Panc1 (cell line): ENCODE measurements around the gene LDAF1. TPM values are rescaled to one million over a fixed set of nuclear protein-coding genes. Genes with fewer than 3 reads are reported as not detected.

ENCODE experiments used
- ATAC-seq: fragments of 200-7000 bp; cut with Tn5 transposase; 2 replicates; pipeline ENCODE4 v1.9.1; 2020; ENCODE audit warnings: mild to moderate bottlenecking, moderate library complexity
- BruUV-seq: library from RNA; stranded (reverse); fragments of 400-500 nt; replicated peaks from 2 replicates; lab custom pipeline; 2021; lab: Mats Ljungman, UMichigan
- CTCF ChIA-PET: fragments of 300-600 bp; sonication (Branson Sonifier 250); formaldehyde crosslinking; loops from one replicate; lab custom pipeline; 2022; ENCODE audit warnings: antibody characterized with exemption; lab: Charles Lee
- POLR2A ChIA-PET: fragments of 300-600 bp; sonication (Branson Sonifier 250); formaldehyde crosslinking; loops from one replicate; lab custom pipeline; 2022; ENCODE audit warnings: antibody characterized with exemption; lab: Charles Lee
- DNase-seq: peaks from one replicate; pipeline ENCODE4 v3.0.0-alpha.2; 2010; ENCODE audit warnings: low read depth, low spot score
- H3K27ac ChIP-seq: 2 replicates; pipeline ENCODE4 v1.5.1; 2011; ENCODE audit warnings: mild to moderate bottlenecking, low read length, inconsistent platforms
- H3K27me3 ChIP-seq: fragments of 200-500 bp; sonication (Bioruptor generic); 2 replicates; pipeline ENCODE4 v1.6.0; 2014; ENCODE audit warnings: low read length, inconsistent platforms; ENCODE audit not compliant: control insufficient read depth, insufficient read depth
- H3K36me3 ChIP-seq: fragments of 200-500 bp; sonication (Bioruptor generic); 2 replicates; pipeline ENCODE4 v1.5.1; 2014; ENCODE audit warnings: inconsistent platforms, mild to moderate bottlenecking, low read length, moderate library complexity; ENCODE audit not compliant: control insufficient read depth, insufficient read depth
- H3K4me1 ChIP-seq: 2 replicates; pipeline ENCODE4 v1.5.1; 2011; ENCODE audit warnings: inconsistent platforms, mild to moderate bottlenecking, low read length, moderate library complexity; ENCODE audit not compliant: control insufficient read depth, insufficient read depth
- H3K4me3 ChIP-seq, 2 experiments: 2 replicates each; pipeline ENCODE4 v1.5.1; 2011 to 2012; ENCODE audit warnings: low read depth in 2 of 2, low read length in 2 of 2, mild to moderate bottlenecking in 2 of 2, inconsistent platforms in 1 of 2, moderate library complexity in 1 of 2
- H3K9me3 ChIP-seq: fragments of 200-500 bp; sonication (Bioruptor generic); 2 replicates; pipeline ENCODE4 v1.5.1; 2014; ENCODE audit warnings: low read depth, mild to moderate bottlenecking, inconsistent platforms, low read length, moderate library complexity; ENCODE audit not compliant: control insufficient read depth, insufficient read depth
- POLR2AphosphoS5 ChIP-seq: IDR thresholded peaks from 2 replicates; pipeline ENCODE4 v1.6.1; 2012; ENCODE audit warnings: mild to moderate bottlenecking, low read depth, low read length, moderate library complexity
- SIN3A ChIP-seq: IDR thresholded peaks from 2 replicates; pipeline ENCODE4 v1.6.1; 2012; ENCODE audit warnings: low read depth, mild to moderate bottlenecking, low read length, moderate library complexity, borderline replicate concordance; ENCODE audit not compliant: insufficient read depth
- TCF7L2 ChIP-seq: IDR thresholded peaks from 2 replicates; pipeline ENCODE4 v1.6.1; 2011; ENCODE audit warnings: mild to moderate bottlenecking, low read depth, low read length, inconsistent platforms
- in situ Hi-C: cut with HindIII; loops from 2 replicates; pipeline ENCODE4 v1.10.0; 2016; ENCODE audit warnings: low sequenced_read_pairs, low pct_unique_long_range_greater_than_20kb
- intact Hi-C: fragments of 100-400 bp; cut with micrococcal nuclease; formaldehyde crosslinking; loops from one replicate; pipeline ENCODE4 v1.10.0; 2022; ENCODE audit not compliant: unreplicated experiment
- total RNA-seq: library from RNA; stranded (reverse); gene quantifications from one replicate; pipeline ENCODE4 v1.2.1, GENCODE V29; 2021; ENCODE audit not compliant: unreplicated experiment
- TF ChIP-seq, protein P1 (sequence below): fragments of 450-650 bp; IDR thresholded peaks from 2 replicates; pipeline ENCODE4 v1.5.1; 2017; ENCODE audit warnings: mild to moderate bottlenecking
- TF ChIP-seq, protein P2 (sequence below), 2 experiments: IDR thresholded peaks; 2 replicates each; pipeline ENCODE4 v1.6.1; 2011 to 2012; ENCODE audit warnings: low read depth in 2 of 2, control low read depth in 1 of 2, low read length in 1 of 2, mild to moderate bottlenecking in 1 of 2, moderate library complexity in 1 of 2; ENCODE audit not compliant: insufficient read depth in 1 of 2

Gene LDAF1
- total RNA-seq, 1 experiment from 2014 or later: 15.2 TPM

DNA sequence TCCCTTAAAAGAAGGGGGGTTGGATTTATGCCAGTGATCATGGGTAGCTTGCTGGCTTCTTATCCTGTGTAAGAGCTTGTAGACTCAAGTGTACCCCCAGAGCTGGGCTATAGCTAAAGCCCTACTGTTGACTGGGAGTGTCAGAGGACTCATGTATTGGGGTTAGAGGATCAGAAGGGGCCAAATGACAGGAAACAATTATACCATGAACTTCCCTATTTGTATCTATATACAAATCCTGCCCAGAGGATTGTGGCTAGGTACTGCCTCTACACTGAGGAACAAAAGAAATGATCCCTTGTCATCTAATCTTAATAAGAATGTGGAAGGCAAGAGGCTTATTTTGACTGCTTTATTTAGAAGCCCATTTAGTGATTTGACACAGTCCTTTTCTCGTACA lies 38.6 kb downstream of the LDAF1 start:
- BruUV-seq: no TSS peak
- no peak for ATAC-seq
- ChIA-PET POLR2A (no interaction called here), CTCF (no interaction called here)
- DNase-seq: no peak
- TF ChIP-seq, protein P1, sequence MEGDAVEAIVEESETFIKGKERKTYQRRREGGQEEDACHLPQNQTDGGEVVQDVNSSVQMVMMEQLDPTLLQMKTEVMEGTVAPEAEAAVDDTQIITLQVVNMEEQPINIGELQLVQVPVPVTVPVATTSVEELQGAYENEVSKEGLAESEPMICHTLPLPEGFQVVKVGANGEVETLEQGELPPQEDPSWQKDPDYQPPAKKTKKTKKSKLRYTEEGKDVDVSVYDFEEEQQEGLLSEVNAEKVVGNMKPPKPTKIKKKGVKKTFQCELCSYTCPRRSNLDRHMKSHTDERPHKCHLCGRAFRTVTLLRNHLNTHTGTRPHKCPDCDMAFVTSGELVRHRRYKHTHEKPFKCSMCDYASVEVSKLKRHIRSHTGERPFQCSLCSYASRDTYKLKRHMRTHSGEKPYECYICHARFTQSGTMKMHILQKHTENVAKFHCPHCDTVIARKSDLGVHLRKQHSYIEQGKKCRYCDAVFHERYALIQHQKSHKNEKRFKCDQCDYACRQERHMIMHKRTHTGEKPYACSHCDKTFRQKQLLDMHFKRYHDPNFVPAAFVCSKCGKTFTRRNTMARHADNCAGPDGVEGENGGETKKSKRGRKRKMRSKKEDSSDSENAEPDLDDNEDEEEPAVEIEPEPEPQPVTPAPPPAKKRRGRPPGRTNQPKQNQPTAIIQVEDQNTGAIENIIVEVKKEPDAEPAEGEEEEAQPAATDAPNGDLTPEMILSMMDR: no peak
- no peak for TF ChIP-seq TCF7L2
- no peak for TF ChIP-seq SIN3A
- no peak for TF ChIP-seq POLR2AphosphoS5
- TF ChIP-seq, protein P2, sequence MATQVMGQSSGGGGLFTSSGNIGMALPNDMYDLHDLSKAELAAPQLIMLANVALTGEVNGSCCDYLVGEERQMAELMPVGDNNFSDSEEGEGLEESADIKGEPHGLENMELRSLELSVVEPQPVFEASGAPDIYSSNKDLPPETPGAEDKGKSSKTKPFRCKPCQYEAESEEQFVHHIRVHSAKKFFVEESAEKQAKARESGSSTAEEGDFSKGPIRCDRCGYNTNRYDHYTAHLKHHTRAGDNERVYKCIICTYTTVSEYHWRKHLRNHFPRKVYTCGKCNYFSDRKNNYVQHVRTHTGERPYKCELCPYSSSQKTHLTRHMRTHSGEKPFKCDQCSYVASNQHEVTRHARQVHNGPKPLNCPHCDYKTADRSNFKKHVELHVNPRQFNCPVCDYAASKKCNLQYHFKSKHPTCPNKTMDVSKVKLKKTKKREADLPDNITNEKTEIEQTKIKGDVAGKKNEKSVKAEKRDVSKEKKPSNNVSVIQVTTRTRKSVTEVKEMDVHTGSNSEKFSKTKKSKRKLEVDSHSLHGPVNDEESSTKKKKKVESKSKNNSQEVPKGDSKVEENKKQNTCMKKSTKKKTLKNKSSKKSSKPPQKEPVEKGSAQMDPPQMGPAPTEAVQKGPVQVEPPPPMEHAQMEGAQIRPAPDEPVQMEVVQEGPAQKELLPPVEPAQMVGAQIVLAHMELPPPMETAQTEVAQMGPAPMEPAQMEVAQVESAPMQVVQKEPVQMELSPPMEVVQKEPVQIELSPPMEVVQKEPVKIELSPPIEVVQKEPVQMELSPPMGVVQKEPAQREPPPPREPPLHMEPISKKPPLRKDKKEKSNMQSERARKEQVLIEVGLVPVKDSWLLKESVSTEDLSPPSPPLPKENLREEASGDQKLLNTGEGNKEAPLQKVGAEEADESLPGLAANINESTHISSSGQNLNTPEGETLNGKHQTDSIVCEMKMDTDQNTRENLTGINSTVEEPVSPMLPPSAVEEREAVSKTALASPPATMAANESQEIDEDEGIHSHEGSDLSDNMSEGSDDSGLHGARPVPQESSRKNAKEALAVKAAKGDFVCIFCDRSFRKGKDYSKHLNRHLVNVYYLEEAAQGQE (IDR thresholded peaks at IDR 0.05; ENCODE audit: insufficient read depth in 1 of 2, low read depth in 2 of 2, low read length in 1 of 2): no peak
- Histone ChIP-seq H3K27me3 (peaks cover 19% of the 10 kb centered on the region), H3K4me3 (no peak overlapping the region), H3K36me3 (no peaks in the 10 kb centered on the region), H3K4me1 (no peaks in the 10 kb centered on the region), H3K9me3 (no peaks in the 10 kb centered on the region), H3K27ac (no peak overlapping the region)
- in situ Hi-C loops: loop anchor here (25.0 kb wide), 1 partner anchor 90 kb away; the partner anchor contains the start of gene CRYM
- intact Hi-C loops: loop anchor here (10.0 kb wide), 1 partner anchor 78 kb away; the partner anchor contains the start of gene CRYM

DNA sequence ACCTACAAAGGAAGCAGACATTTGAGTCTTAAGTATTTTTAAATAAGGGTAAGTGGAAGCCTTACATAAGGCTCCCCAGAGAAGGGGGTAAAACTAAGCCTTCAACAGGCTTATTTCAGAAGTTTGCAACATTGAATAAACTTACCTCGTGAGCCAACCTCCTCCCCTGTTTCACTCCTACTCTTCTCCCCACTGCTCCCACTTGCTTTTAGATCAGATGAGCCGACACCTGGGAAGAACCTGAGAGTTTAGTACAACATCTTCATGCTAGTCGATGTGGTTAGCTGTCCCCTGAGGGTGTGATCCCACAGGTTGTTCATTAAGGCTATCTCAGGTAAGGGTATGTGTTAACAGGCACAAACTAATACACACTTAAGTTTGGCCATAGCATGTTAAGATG lies 39.1 kb downstream of the LDAF1 start:
- TF ChIP-seq, protein P2 (IDR thresholded peaks at IDR 0.05; ENCODE audit: insufficient read depth in 1 of 2, low read depth in 2 of 2, low read length in 1 of 2): no peak
- TF ChIP-seq, protein P1: no peak
- Histone ChIP-seq H3K27ac (no peak overlapping the region), H3K27me3 (peaks cover 21% of the 10 kb centered on the region), H3K4me1 (no peaks in the 10 kb centered on the region), H3K4me3 (no peak overlapping the region), H3K9me3 (no peaks in the 10 kb centered on the region), H3K36me3 (no peaks in the 10 kb centered on the region)
- in situ Hi-C loops (loop anchor here (25.0 kb wide), 1 partner anchor 90 kb away; the partner anchor contains the start of gene CRYM), intact Hi-C loops (loop anchor here (10.0 kb wide), 1 partner anchor 77 kb away; the partner anchor contains the start of gene CRYM)
- no TSS peak for BruUV-seq
- ChIA-PET CTCF (no interaction called here), POLR2A (no interaction called here)
- ATAC-seq (no peak), DNase-seq (no peak)
